OCI-LY7 (cell line): Measurements from ENCODE around the gene COX8A. TPM values are rescaled to one million over a fixed set of nuclear protein-coding genes. Genes with fewer than 3 reads are reported as not detected.

Source experiments
- BruUV-seq: library from RNA; stranded (reverse); fragments of 400-500 nt; replicated peaks from 2 replicates; lab custom pipeline; 2021; lab: Mats Ljungman, UMichigan
- CTCF ChIA-PET: fragments of 300-600 bp; sonication (Branson Sonifier 250); formaldehyde crosslinking; loops from one replicate; lab custom pipeline; 2022; ENCODE audit warnings: antibody characterized with exemption; ENCODE audit not compliant: unreplicated experiment; lab: Charles Lee
- POLR2A ChIA-PET: fragments of 300-600 bp; sonication (Branson Sonifier 250); formaldehyde crosslinking; loops from one replicate; lab custom pipeline; 2022; ENCODE audit warnings: antibody characterized with exemption; lab: Charles Lee
- DNase-seq: peaks from one replicate; pipeline ENCODE4 v3.0.0-alpha.2; 2015; ENCODE audit warnings: low spot score
- H2AFZ ChIP-seq: fragments of 200-600 bp; sonication (generic), shearing (Covaris generic); 2 replicates; pipeline ENCODE4 v1.6.1; 2014; ENCODE audit warnings: mild to moderate bottlenecking, antibody characterized with exemption, low read length, moderate library complexity
- H3K27ac ChIP-seq: fragments of 200-600 bp; sonication (generic); 2 replicates; pipeline ENCODE4 v1.5.1; 2014; ENCODE audit warnings: mixed run types, low read depth, mild to moderate bottlenecking, moderate library complexity, low read length, inconsistent platforms; ENCODE audit not compliant: poor library complexity, severe bottlenecking
- H3K36me3 ChIP-seq: fragments of 200-600 bp; sonication (generic); 2 replicates; pipeline ENCODE4 v1.6.1; 2014; ENCODE audit warnings: mild to moderate bottlenecking, antibody characterized with exemption, low read length, moderate library complexity, mixed read lengths; ENCODE audit not compliant: insufficient read depth
- H3K4me1 ChIP-seq: fragments of 200-600 bp; sonication (generic); 2 replicates; pipeline ENCODE4 v1.5.1; 2014; ENCODE audit warnings: mild to moderate bottlenecking, low read length; ENCODE audit not compliant: insufficient read depth, poor library complexity, severe bottlenecking
- H3K4me2 ChIP-seq: fragments of 200-600 bp; sonication (generic); 2 replicates; pipeline ENCODE4 v1.6.1; 2014; ENCODE audit warnings: mild to moderate bottlenecking, low read length
- H3K4me3 ChIP-seq: fragments of 200-600 bp; sonication (generic); 2 replicates; pipeline ENCODE4 v1.5.1; 2014; ENCODE audit warnings: mild to moderate bottlenecking, low read depth, low read length; ENCODE audit not compliant: poor library complexity, severe bottlenecking
- H3K79me2 ChIP-seq: fragments of 200-600 bp; sonication (generic); 2 replicates; pipeline ENCODE4 v1.6.1; 2016; ENCODE audit warnings: low read depth, mild to moderate bottlenecking, low read length, moderate library complexity, mixed read lengths; ENCODE audit not compliant: insufficient read depth
- H3K9me2 ChIP-seq: fragments of 200-600 bp; sonication (generic); 2 replicates; pipeline ENCODE4 v1.6.1; 2016; ENCODE audit warnings: mild to moderate bottlenecking, low read length, mixed read lengths; ENCODE audit not compliant: insufficient read depth
- H3K9me3 ChIP-seq: fragments of 200-600 bp; sonication (generic); 2 replicates; pipeline ENCODE4 v1.6.1; 2014; ENCODE audit warnings: mild to moderate bottlenecking, mixed run types, low read length, mixed read lengths
- H4K20me1 ChIP-seq: fragments of 200-600 bp; sonication (generic); 2 replicates; pipeline ENCODE4 v1.6.1; 2014; ENCODE audit warnings: mild to moderate bottlenecking, antibody characterized with exemption, low read length, moderate library complexity, mixed read lengths; ENCODE audit not compliant: insufficient read depth
- CTCF ChIP-seq: fragments of 200-600 bp; sonication (generic); conservative IDR thresholded peaks from 2 replicates; pipeline ENCODE4 v1.5.1; 2014; ENCODE audit warnings: mild to moderate bottlenecking, antibody characterized with exemption, low read length, moderate library complexity, mixed read lengths
- EZH2phosphoT487 ChIP-seq: fragments of 200-600 bp; sonication (generic); IDR thresholded peaks from 2 replicates; pipeline ENCODE4 v1.6.1; 2018; ENCODE audit warnings: low read depth, borderline replicate concordance, mild to moderate bottlenecking, mixed run types, antibody characterized with exemption, low read length, moderate library complexity, mixed read lengths
- intact Hi-C: fragments of 100-400 bp; cut with micrococcal nuclease; formaldehyde crosslinking; loops from one replicate; pipeline ENCODE4 v1.10.0; 2022; ENCODE audit not compliant: unreplicated experiment
- total RNA-seq, 2 experiments: library from RNA; depleted of rRNA in 1 of 2; stranded (reverse); fragments of >200 nt in 1 of 2; shearing (Covaris generic) in 1 of 2; gene quantifications; 2 replicates each; pipeline ENCODE4 v1.2.3, GENCODE V29; 2014 to 2022

Gene COX8A
- total RNA-seq, 2 experiments from 2014 or later, result 373 to 811 TPM

- peaks cover 3% of the 10 kb centered on the region; the same call in 1 of the 2 replicates for H3K36me3 ChIP-seq
- no peaks in the 10 kb centered on the region for H4K20me1 ChIP-seq
- H3K27ac ChIP-seq, result no peak overlapping the region
- no peak overlapping the region for H3K4me3 ChIP-seq
- TF ChIP-seq EZH2phosphoT487 (no peak), CTCF (no peak)
- intact Hi-C loops, result no loop called here
- H3K4me2 ChIP-seq, result no peak overlapping the region
- no peaks in the 10 kb centered on the region for H3K4me1 ChIP-seq
- H3K79me2 ChIP-seq, result no peaks in the 10 kb centered on the region
- H2AFZ ChIP-seq, result no peak overlapping the region
- BruUV-seq, result no TSS peak
- ChIA-PET POLR2A (no interaction called here), CTCF (no interaction called here)
- peaks cover 8% of the 10 kb centered on the region; the same call in 1 of the 2 replicates for H3K9me3 ChIP-seq
- DNase-seq, result no peak
- no peaks in the 10 kb centered on the region for H3K9me2 ChIP-seq
Measured at GRCh38 chr11:64006398-64006797, 32.0 kb downstream of the COX8A start.

GRCh38 chr11:64007160-64007628, 32.8 kb downstream of the COX8A start:
- POLR2A ChIA-PET, result interaction anchor here (0.5 kb wide), 1 partner anchor 17 kb away, joined by 3 read pairs; no protein-coding TSS in a partner anchor
- Histone ChIP-seq H3K9me3 (peaks cover 8% of the 10 kb centered on the region; the same call in 1 of the 2 replicates), H3K4me3 (no peak overlapping the region), H3K36me3 (no peaks in the 10 kb centered on the region), H3K4me1 (no peaks in the 10 kb centered on the region), H3K9me2 (no peaks in the 10 kb centered on the region), H3K79me2 (no peaks in the 10 kb centered on the region), H3K27ac (no peak overlapping the region), H2AFZ (no peak overlapping the region), H3K4me2 (no peak overlapping the region), H4K20me1 (no peaks in the 10 kb centered on the region)
- TF ChIP-seq EZH2phosphoT487, result no peak
- TF ChIP-seq CTCF, result no peak
- intact Hi-C loops, result no loop called here
- no TSS peak for BruUV-seq
- DNase-seq, result no peak
- CTCF ChIA-PET, result no interaction called here

GRCh38 chr11:64007629-64008282, 33.3 kb downstream of the COX8A start:
- H3K9me2 ChIP-seq, result no peaks in the 10 kb centered on the region
- TF ChIP-seq EZH2phosphoT487 (no peak), CTCF (no peak)
- H3K4me3 ChIP-seq, result no peak overlapping the region
- POLR2A ChIA-PET, result no interaction called here
- H3K36me3 ChIP-seq, result no peaks in the 10 kb centered on the region
- H2AFZ ChIP-seq, result no peak overlapping the region
- no peak overlapping the region for H3K4me2 ChIP-seq
- CTCF ChIA-PET, result no interaction called here
- no peaks in the 10 kb centered on the region for H3K79me2 ChIP-seq
- H3K4me1 ChIP-seq, result no peaks in the 10 kb centered on the region
- intact Hi-C loops, result no loop called here
- no peak overlapping the region for H3K27ac ChIP-seq
- BruUV-seq, result no TSS peak
- DNase-seq, result no peak
- peaks cover 8% of the 10 kb centered on the region; the same call in 1 of the 2 replicates for H3K9me3 ChIP-seq
- H4K20me1 ChIP-seq, result no peaks in the 10 kb centered on the region
